A673 (cell line): ENCODE results near the gene CDC7.

Experiments used
- CTCF ChIP-seq: fragments of 300-800, 200-600 bp; sonication (generic); conservative IDR thresholded peaks from 2 replicates; pipeline ENCODE4 v1.5.1; 2017; ENCODE audit warnings: low read depth, mild to moderate bottlenecking, antibody characterized with exemption, low read length, moderate library complexity, mixed read lengths
- EZH2 ChIP-seq: fragments of 200-600 bp; sonication (generic); IDR thresholded peaks from 2 replicates; pipeline ENCODE4 v1.6.1; 2017; ENCODE audit warnings: borderline replicate concordance, low read depth, mild to moderate bottlenecking, mixed read lengths, antibody characterized with exemption, low read length; ENCODE audit not compliant: poor library complexity, severe bottlenecking

GRCh38 chr1:91454136-91454535 is 46.5 kb upstream of the CDC7 start:
- no peak for TF ChIP-seq EZH2
- no peak for TF ChIP-seq CTCF
